GM23338 (cell line): ENCODE measurements around the gene MEIOSIN.

ENCODE experiments used
- CREB1 ChIP-seq: fragments of 250-450 bp; sonication (Bioruptor Pico); IDR thresholded peaks from 2 replicates; pipeline ENCODE4 v1.5.0; 2020; ENCODE audit warnings: low read depth, mild to moderate bottlenecking, moderate library complexity
- CTCF ChIP-seq, 2 experiments: fragments of 200-600 bp in 1 of 2; sonication (generic) in 1 of 2; conservative IDR thresholded peaks; 2 replicates each; pipeline versions ENCODE4 v1.5.1 to v1.6.1; 2016 to 2017; ENCODE audit warnings: antibody characterized with exemption in 2 of 2, low read depth in 2 of 2, mild to moderate bottlenecking in 2 of 2, moderate library complexity in 1 of 2
- ETS1 ChIP-seq: IDR thresholded peaks from 2 replicates; pipeline ENCODE4 v1.6.1; 2016; ENCODE audit warnings: antibody characterized with exemption
- EZH2 ChIP-seq: fragments of 200-600 bp; sonication (generic); IDR thresholded peaks from one replicate; pipeline ENCODE4 v1.8.0; 2017; ENCODE audit warnings: antibody characterized with exemption, mild to moderate bottlenecking, low read depth; ENCODE audit not compliant: unreplicated experiment
- EZH2phosphoT487 ChIP-seq: fragments of 200-600 bp; sonication (generic); IDR thresholded peaks from one replicate; pipeline ENCODE4 v1.8.1; 2018; ENCODE audit warnings: antibody characterized with exemption; ENCODE audit not compliant: unreplicated experiment
- JUNB ChIP-seq: IDR thresholded peaks from one replicate; pipeline ENCODE4 v1.6.1; 2016; ENCODE audit warnings: antibody characterized with exemption; ENCODE audit not compliant: unreplicated experiment
- NANOG ChIP-seq: IDR thresholded peaks from 2 replicates; pipeline ENCODE4 v1.6.1; 2016; ENCODE audit warnings: antibody characterized with exemption, borderline replicate concordance
- POLR2AphosphoS5 ChIP-seq: IDR thresholded peaks from 2 replicates; pipeline ENCODE4 v1.6.1; 2016; ENCODE audit warnings: antibody characterized with exemption, low read depth
- STAT1 ChIP-seq: IDR thresholded peaks from one replicate; pipeline ENCODE4 v1.6.1; 2016; ENCODE audit warnings: antibody characterized with exemption; ENCODE audit not compliant: unreplicated experiment
- ZNF114 ChIP-seq: fragments of 250-450 bp; sonication (Bioruptor Pico); IDR thresholded peaks from 2 replicates; pipeline ENCODE4 v1.5.0; 2020; ENCODE audit warnings: mild to moderate bottlenecking, moderate library complexity
- ZNF331 ChIP-seq: fragments of 250-450 bp; sonication (Bioruptor Pico); IDR thresholded peaks from 2 replicates; pipeline ENCODE4 v1.5.0; 2020; ENCODE audit warnings: low read depth, mild to moderate bottlenecking, moderate library complexity
- TF ChIP-seq, protein P1 (sequence below): IDR thresholded peaks from one replicate; pipeline ENCODE4 v1.6.1; 2018; ENCODE audit warnings: antibody characterized with exemption; ENCODE audit not compliant: unreplicated experiment
- TF ChIP-seq, protein P2 (sequence below): fragments of 250-450 bp; sonication (Bioruptor Pico); IDR thresholded peaks from 2 replicates; pipeline ENCODE4 v1.5.0; 2020; ENCODE audit warnings: mild to moderate bottlenecking, moderate library complexity

DNA sequence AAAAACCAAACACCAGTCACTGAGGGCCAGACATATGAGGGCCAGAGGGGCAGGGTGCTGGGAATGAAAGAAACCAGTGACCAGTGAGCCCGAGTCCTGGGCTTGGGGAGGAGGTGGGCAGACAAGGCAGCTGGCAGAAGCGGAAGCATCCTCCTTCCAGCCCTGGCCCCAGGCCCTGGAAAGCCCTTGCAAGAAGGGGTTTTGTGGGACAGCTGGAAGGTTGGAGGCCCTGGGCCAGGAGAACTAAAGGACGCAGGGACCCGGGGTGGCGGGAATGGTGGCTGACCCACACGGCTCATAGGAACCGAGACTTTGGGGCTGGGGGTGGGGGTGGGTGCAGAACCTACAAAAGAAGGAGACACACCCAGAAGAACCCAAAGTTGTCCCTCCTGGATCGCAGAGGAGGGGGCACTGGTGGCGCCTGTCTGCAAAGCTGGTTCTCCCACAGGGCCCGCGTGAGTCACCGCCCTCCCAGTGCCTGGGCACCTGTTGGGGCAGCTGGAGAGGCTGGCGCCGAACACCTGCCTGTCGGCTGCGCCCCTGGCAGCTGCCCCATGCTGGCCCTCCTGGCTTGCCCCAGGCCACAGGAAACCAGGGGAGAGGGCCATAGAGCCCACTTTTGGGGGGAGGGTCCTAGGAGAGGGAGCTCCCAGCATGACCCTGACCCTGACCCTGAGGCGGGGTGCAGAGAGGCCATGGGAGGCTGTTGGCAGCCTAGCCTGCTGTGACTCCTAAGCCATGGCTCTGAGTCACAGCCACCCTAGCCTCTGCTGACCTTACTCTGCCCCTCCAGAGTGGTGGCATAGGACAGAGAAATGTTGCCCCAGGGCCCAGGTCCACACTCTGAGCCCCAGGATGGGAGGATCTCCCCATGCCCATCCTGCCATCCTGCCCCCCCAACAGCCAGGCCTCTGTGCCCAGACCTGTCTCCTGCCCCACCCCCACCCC lies 48.2 kb downstream of the MEIOSIN start:
- TF ChIP-seq NANOG, result no peak
- TF ChIP-seq CTCF (conservative IDR thresholded peaks at IDR 0.05; ENCODE audit: low read depth in 2 of 2), result no peak
- no peak for TF ChIP-seq STAT1
- no peak for TF ChIP-seq POLR2AphosphoS5
- TF ChIP-seq, protein P1, sequence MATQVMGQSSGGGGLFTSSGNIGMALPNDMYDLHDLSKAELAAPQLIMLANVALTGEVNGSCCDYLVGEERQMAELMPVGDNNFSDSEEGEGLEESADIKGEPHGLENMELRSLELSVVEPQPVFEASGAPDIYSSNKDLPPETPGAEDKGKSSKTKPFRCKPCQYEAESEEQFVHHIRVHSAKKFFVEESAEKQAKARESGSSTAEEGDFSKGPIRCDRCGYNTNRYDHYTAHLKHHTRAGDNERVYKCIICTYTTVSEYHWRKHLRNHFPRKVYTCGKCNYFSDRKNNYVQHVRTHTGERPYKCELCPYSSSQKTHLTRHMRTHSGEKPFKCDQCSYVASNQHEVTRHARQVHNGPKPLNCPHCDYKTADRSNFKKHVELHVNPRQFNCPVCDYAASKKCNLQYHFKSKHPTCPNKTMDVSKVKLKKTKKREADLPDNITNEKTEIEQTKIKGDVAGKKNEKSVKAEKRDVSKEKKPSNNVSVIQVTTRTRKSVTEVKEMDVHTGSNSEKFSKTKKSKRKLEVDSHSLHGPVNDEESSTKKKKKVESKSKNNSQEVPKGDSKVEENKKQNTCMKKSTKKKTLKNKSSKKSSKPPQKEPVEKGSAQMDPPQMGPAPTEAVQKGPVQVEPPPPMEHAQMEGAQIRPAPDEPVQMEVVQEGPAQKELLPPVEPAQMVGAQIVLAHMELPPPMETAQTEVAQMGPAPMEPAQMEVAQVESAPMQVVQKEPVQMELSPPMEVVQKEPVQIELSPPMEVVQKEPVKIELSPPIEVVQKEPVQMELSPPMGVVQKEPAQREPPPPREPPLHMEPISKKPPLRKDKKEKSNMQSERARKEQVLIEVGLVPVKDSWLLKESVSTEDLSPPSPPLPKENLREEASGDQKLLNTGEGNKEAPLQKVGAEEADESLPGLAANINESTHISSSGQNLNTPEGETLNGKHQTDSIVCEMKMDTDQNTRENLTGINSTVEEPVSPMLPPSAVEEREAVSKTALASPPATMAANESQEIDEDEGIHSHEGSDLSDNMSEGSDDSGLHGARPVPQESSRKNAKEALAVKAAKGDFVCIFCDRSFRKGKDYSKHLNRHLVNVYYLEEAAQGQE, result no peak
- TF ChIP-seq EZH2phosphoT487, result no peak
- TF ChIP-seq CREB1, result no peak
- no peak for TF ChIP-seq EZH2
- no peak for TF ChIP-seq JUNB
- no peak for TF ChIP-seq ETS1
- TF ChIP-seq ZNF114 (CRISPR knock-in tag), result no peak
- no peak for TF ChIP-seq ZNF331 (CRISPR knock-in tag)
- TF ChIP-seq, protein P2, sequence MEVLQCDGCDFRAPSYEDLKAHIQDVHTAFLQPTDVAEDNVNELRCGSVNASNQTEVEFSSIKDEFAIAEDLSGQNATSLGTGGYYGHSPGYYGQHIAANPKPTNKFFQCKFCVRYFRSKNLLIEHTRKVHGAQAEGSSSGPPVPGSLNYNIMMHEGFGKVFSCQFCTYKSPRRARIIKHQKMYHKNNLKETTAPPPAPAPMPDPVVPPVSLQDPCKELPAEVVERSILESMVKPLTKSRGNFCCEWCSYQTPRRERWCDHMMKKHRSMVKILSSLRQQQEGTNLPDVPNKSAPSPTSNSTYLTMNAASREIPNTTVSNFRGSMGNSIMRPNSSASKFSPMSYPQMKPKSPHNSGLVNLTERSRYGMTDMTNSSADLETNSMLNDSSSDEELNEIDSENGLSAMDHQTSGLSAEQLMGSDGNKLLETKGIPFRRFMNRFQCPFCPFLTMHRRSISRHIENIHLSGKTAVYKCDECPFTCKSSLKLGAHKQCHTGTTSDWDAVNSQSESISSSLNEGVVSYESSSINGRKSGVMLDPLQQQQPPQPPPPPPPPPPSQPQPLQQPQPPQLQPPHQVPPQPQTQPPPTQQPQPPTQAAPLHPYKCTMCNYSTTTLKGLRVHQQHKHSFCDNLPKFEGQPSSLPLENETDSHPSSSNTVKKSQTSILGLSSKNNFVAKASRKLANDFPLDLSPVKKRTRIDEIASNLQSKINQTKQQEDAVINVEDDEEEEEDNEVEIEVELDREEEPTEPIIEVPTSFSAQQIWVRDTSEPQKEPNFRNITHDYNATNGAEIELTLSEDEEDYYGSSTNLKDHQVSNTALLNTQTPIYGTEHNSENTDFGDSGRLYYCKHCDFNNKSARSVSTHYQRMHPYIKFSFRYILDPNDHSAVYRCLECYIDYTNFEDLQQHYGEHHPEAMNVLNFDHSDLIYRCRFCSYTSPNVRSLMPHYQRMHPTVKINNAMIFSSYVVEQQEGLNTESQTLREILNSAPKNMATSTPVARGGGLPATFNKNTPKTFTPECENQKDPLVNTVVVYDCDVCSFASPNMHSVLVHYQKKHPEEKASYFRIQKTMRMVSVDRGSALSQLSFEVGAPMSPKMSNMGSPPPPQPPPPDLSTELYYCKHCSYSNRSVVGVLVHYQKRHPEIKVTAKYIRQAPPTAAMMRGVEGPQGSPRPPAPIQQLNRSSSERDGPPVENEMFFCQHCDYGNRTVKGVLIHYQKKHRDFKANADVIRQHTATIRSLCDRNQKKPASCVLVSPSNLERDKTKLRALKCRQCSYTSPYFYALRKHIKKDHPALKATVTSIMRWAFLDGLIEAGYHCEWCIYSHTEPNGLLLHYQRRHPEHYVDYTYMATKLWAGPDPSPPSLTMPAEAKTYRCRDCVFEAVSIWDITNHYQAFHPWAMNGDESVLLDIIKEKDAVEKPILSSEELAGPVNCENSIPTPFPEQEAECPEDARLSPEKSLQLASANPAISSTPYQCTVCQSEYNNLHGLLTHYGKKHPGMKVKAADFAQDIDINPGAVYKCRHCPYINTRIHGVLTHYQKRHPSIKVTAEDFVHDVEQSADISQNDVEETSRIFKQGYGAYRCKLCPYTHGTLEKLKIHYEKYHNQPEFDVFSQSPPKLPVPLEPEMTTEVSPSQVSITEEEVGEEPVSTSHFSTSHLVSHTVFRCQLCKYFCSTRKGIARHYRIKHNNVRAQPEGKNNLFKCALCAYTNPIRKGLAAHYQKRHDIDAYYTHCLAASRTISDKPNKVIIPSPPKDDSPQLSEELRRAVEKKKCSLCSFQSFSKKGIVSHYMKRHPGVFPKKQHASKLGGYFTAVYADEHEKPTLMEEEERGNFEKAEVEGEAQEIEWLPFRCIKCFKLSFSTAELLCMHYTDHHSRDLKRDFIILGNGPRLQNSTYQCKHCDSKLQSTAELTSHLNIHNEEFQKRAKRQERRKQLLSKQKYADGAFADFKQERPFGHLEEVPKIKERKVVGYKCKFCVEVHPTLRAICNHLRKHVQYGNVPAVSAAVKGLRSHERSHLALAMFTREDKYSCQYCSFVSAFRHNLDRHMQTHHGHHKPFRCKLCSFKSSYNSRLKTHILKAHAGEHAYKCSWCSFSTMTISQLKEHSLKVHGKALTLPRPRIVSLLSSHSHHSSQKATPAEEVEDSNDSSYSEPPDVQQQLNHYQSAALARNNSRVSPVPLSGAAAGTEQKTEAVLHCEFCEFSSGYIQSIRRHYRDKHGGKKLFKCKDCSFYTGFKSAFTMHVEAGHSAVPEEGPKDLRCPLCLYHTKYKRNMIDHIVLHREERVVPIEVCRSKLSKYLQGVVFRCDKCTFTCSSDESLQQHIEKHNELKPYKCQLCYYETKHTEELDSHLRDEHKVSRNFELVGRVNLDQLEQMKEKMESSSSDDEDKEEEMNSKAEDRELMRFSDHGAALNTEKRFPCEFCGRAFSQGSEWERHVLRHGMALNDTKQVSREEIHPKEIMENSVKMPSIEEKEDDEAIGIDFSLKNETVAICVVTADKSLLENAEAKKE (CRISPR knock-in tag), result no peak
